DND-41 (cell line): ENCODE measurements around the gene QSOX2.

Source experiments
- ATAC-seq: fragments of 200-7000 bp; cut with Tn5 transposase; 3 replicates; pipeline ENCODE4 v1.9.1; 2021; ENCODE audit warnings: low read depth; ENCODE audit not compliant: insufficient read depth
- DNase-seq: peaks from one replicate; pipeline ENCODE4 v3.0.0-alpha.2; 2020
- H2AFZ ChIP-seq: 2 replicates; pipeline ENCODE4 v1.6.0; 2012; ENCODE audit warnings: low read depth, low read length
- H3K27ac ChIP-seq: 2 replicates; pipeline ENCODE4 v1.5.1; 2012; ENCODE audit warnings: low read length, inconsistent platforms
- H3K27me3 ChIP-seq: fragments of 200-600 bp; sonication (generic); 2 replicates; pipeline ENCODE4 v1.6.0; 2012; ENCODE audit warnings: low read length, mild to moderate bottlenecking, inconsistent platforms; ENCODE audit not compliant: insufficient read depth, poor library complexity
- H3K36me3 ChIP-seq: 2 replicates; pipeline ENCODE4 v1.5.1; 2012; ENCODE audit warnings: low read length, inconsistent platforms; ENCODE audit not compliant: insufficient read depth
- H3K4me1 ChIP-seq: 2 replicates; pipeline ENCODE4 v1.5.1; 2012; ENCODE audit warnings: mild to moderate bottlenecking, low read length; ENCODE audit not compliant: insufficient read depth
- H3K4me2 ChIP-seq: 2 replicates; pipeline ENCODE4 v1.6.0; 2012; ENCODE audit warnings: mild to moderate bottlenecking, moderate library complexity, low read length, inconsistent platforms; ENCODE audit not compliant: insufficient read depth
- H3K4me3 ChIP-seq, 2 experiments: fragments of 200-600 bp in 1 of 2; shearing (Covaris generic) in 1 of 2; 2 replicates each; pipeline ENCODE4 v1.5.1; 2012 to 2016; ENCODE audit warnings: inconsistent platforms in 2 of 2, low read length in 2 of 2, mild to moderate bottlenecking in 2 of 2, low read depth in 1 of 2, moderate library complexity in 1 of 2
- H3K79me2 ChIP-seq: 2 replicates; pipeline ENCODE4 v1.6.0; 2012; ENCODE audit warnings: low read length, inconsistent platforms; ENCODE audit not compliant: insufficient read depth
- H3K9ac ChIP-seq: 2 replicates; pipeline ENCODE4 v1.6.0; 2012; ENCODE audit warnings: low read depth, mild to moderate bottlenecking, inconsistent platforms, low read length, moderate library complexity
- H3K9me3 ChIP-seq: 2 replicates; pipeline ENCODE4 v1.5.1; 2012; ENCODE audit warnings: low read length, moderate library complexity, mild to moderate bottlenecking, inconsistent platforms; ENCODE audit not compliant: insufficient read depth, severe bottlenecking
- H4K20me1 ChIP-seq: 2 replicates; pipeline ENCODE4 v1.6.0; 2012; ENCODE audit warnings: low read length; ENCODE audit not compliant: insufficient read depth
- CTCF ChIP-seq: IDR thresholded peaks from 2 replicates; pipeline ENCODE4 v1.5.1; 2012; ENCODE audit warnings: borderline replicate concordance, low read length, moderate library complexity, mild to moderate bottlenecking; ENCODE audit not compliant: poor library complexity, severe bottlenecking; ENCODE audit errors: extremely low read depth
- EZH2 ChIP-seq: IDR thresholded peaks from 3 replicates; pipeline ENCODE4 v1.6.1; 2012; ENCODE audit warnings: borderline replicate concordance, low read depth, mild to moderate bottlenecking, moderate library complexity, low read length, inconsistent platforms; ENCODE audit not compliant: severe bottlenecking

QSOX2 gene

GRCh38 chr9:136249877-136250559, 4.4 kb upstream of the QSOX2 start:
- H3K79me2 ChIP-seq: peaks cover 3% of the 10 kb centered on the region
- H3K4me1 ChIP-seq: peaks cover 5% of the 10 kb centered on the region

GRCh38 chr9:136248951-136249876, 3.6 kb upstream of the QSOX2 start:
- Histone ChIP-seq H3K9ac (no peak overlapping the region), H3K79me2 (peaks cover 11% of the 10 kb centered on the region), H3K27ac (no peak overlapping the region), H3K4me1 (peaks cover 13% of the 10 kb centered on the region), H2AFZ (no peak overlapping the region), H3K4me2 (no peak overlapping the region), H4K20me1 (peaks cover 7% of the 10 kb centered on the region; the same call in 1 of the 2 replicates), H3K4me3 (no peak overlapping the region), H3K27me3 (no peaks in the 10 kb centered on the region), H3K9me3 (no peaks in the 10 kb centered on the region), H3K36me3 (no peaks in the 10 kb centered on the region)
- ATAC-seq (no peak), DNase-seq (no peak)
- TF ChIP-seq EZH2 (no peak), CTCF (no peak)

More at GRCh38 chr9:136249877-136250559, 4.4 kb upstream of the QSOX2 start:
- H3K4me2 ChIP-seq: no peak overlapping the region
- no peak for DNase-seq
- no peaks in the 10 kb centered on the region for H3K9me3 ChIP-seq
- H3K36me3 ChIP-seq: no peaks in the 10 kb centered on the region
- no peaks in the 10 kb centered on the region for H3K27me3 ChIP-seq
- TF ChIP-seq EZH2: no peak
- no peak for ATAC-seq
- no peak overlapping the region for H3K9ac ChIP-seq
- H3K4me3 ChIP-seq: no peak overlapping the region
- 0 out of 2 replicates have a peak, but pooled peaks cover 1% of the 10 kb centered on the region for H4K20me1 ChIP-seq
- H2AFZ ChIP-seq: no peak overlapping the region
- H3K27ac ChIP-seq: no peak overlapping the region

- H3K4me3 ChIP-seq: no peak overlapping the region
- no peak for DNase-seq
- H3K79me2 ChIP-seq: peaks cover 22% of the 10 kb centered on the region
- H2AFZ ChIP-seq: no peak overlapping the region
- H3K36me3 ChIP-seq: no peaks in the 10 kb centered on the region
- H4K20me1 ChIP-seq: peaks cover 17% of the 10 kb centered on the region; the same call in 1 of the 2 replicates
- TF ChIP-seq EZH2 (no peak), CTCF (no peak)
- H3K27me3 ChIP-seq: no peaks in the 10 kb centered on the region
- no peak overlapping the region for H3K4me2 ChIP-seq
- H3K9ac ChIP-seq: no peak overlapping the region
- ATAC-seq: no peak
- H3K27ac ChIP-seq: no peak overlapping the region
- H3K9me3 ChIP-seq: no peaks in the 10 kb centered on the region
- peaks cover 24% of the 10 kb centered on the region for H3K4me1 ChIP-seq
These were observed 2.5 kb upstream of the QSOX2 start for GRCh38 chr9:136247947-136248637.
